ES-I3 (cell line): Measurements from ENCODE around the gene RHO.
"Not testable (repeated sequence)": the region's sequence is repeated elsewhere in the genome, so short reads cannot be mapped to it uniquely, and the experiment has no call there.

ENCODE experiments used
- H3K36me3 ChIP-seq: 2 replicates; pipeline ENCODE4 v1.6.1; 2013; ENCODE audit warnings: mild to moderate bottlenecking, low read length, control low read depth, moderate library complexity; ENCODE audit not compliant: insufficient read depth
- H3K4me1 ChIP-seq: 2 replicates; pipeline ENCODE4 v1.6.1; 2013; ENCODE audit warnings: mild to moderate bottlenecking, control low read depth, low read length; ENCODE audit not compliant: insufficient read depth
- H3K9ac ChIP-seq: 2 replicates; pipeline ENCODE4 v1.6.1; 2013; ENCODE audit warnings: low read depth, mild to moderate bottlenecking, low read length, moderate library complexity
- H3K9me3 ChIP-seq: 2 replicates; pipeline ENCODE4 v1.6.1; 2013; ENCODE audit warnings: mild to moderate bottlenecking, low read length, moderate library complexity; ENCODE audit not compliant: control insufficient read depth, insufficient read depth

RHO gene

GRCh38 chr3:129528589-129529100 lies at the start of gene RHO:
Gene RHO (plus strand): TSS chr3:129528639. CDS start chr3:129528734, 95 bp downstream.
- peaks cover 22% of the 10 kb centered on the region for H3K4me1 ChIP-seq
- no peak within 1 kb of the TSS for H3K9ac ChIP-seq
- no peaks in the 10 kb centered on the region for H3K9me3 ChIP-seq
- H3K36me3 ChIP-seq = no peaks in the 10 kb centered on the region

- H3K36me3 ChIP-seq, H3K9ac ChIP-seq, H3K9me3 ChIP-seq: not testable (repeated sequence)
- peaks cover 16% of the 10 kb centered on the region; the same call in 1 of the 2 replicates for H3K4me1 ChIP-seq
Measured at GRCh38 chr3:129481225-129481765, 47.1 kb upstream of the RHO start.

GRCh38 chr3:129481766-129482332 lies 46.6 kb upstream of the RHO start:
- no peaks in the 10 kb centered on the region for H3K9me3 ChIP-seq
- H3K4me1 ChIP-seq = peaks cover 22% of the 10 kb centered on the region; the same call in 1 of the 2 replicates
- no peak overlapping the region for H3K9ac ChIP-seq
- no peaks in the 10 kb centered on the region for H3K36me3 ChIP-seq

DNA sequence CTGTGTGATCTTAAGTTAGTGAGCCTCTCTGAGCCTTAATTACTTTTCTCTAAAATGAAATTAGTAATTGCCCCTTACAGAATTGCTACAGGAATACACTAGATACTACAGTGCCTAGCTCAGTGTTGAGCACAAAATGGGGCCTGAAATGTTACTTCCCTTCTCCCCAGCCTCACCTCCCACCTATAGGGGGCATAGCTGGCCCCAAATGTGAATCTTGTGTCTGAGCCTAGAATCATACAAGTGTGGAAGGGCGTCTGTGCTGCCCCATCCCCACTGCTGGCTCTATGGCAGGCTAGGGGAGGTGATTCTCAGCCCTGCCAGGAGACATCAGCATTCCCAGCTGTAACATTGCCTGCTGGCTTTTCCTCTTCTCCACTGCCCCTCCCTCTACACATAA lies 45.7 kb upstream of the RHO start:
- Histone ChIP-seq H3K9ac (no peak overlapping the region), H3K9me3 (no peaks in the 10 kb centered on the region), H3K4me1 (peaks cover 31% of the 10 kb centered on the region), H3K36me3 (no peaks in the 10 kb centered on the region)

DNA sequence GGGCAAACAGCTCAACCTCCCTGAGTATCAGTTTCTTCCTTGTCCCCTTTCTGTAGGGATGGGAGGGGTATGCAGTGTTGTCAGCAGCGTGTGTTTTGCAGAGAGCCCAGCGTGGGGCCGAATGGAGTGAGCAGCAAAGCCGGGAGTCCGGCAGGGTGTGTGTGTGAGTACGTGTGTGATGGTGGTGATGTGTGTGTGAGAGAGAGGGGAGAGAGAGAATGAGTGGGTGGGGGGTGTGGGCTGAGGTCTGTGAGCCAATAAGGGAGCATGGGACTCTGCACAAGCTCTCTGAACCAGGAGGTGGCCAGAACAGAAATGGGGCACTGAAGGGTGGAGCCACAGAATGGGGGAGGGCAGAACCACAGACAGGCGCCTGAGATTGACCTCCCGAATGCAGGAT lies 44.6 kb upstream of the RHO start:
- Histone ChIP-seq H3K36me3 (no peaks in the 10 kb centered on the region), H3K4me1 (peaks cover 31% of the 10 kb centered on the region), H3K9me3 (no peaks in the 10 kb centered on the region), H3K9ac (no peak overlapping the region)

- H3K9ac ChIP-seq, H3K9me3 ChIP-seq, H3K36me3 ChIP-seq: not testable (repeated sequence)
- peaks cover 31% of the 10 kb centered on the region for H3K4me1 ChIP-seq
Measured at GRCh38 chr3:129485146-129485545, 43.3 kb upstream of the RHO start.

- Histone ChIP-seq H3K9ac (no peak overlapping the region), H3K36me3 (no peaks in the 10 kb centered on the region), H3K4me1 (peaks cover 37% of the 10 kb centered on the region), H3K9me3 (no peaks in the 10 kb centered on the region)
Measured at GRCh38 chr3:129485721-129486663, 42.4 kb upstream of the RHO start.

GRCh38 chr3:129486664-129487035 lies 41.8 kb upstream of the RHO start:
- H3K9me3 ChIP-seq = no peaks in the 10 kb centered on the region
- H3K9ac ChIP-seq = no peak overlapping the region
- H3K4me1 ChIP-seq = peaks cover 37% of the 10 kb centered on the region
- H3K36me3 ChIP-seq = no peaks in the 10 kb centered on the region

- peaks cover 32% of the 10 kb centered on the region for H3K4me1 ChIP-seq
- H3K36me3 ChIP-seq = no peaks in the 10 kb centered on the region
- no peak overlapping the region for H3K9ac ChIP-seq
- no peaks in the 10 kb centered on the region for H3K9me3 ChIP-seq
Measured at GRCh38 chr3:129487183-129487867, 41.1 kb upstream of the RHO start.

DNA sequence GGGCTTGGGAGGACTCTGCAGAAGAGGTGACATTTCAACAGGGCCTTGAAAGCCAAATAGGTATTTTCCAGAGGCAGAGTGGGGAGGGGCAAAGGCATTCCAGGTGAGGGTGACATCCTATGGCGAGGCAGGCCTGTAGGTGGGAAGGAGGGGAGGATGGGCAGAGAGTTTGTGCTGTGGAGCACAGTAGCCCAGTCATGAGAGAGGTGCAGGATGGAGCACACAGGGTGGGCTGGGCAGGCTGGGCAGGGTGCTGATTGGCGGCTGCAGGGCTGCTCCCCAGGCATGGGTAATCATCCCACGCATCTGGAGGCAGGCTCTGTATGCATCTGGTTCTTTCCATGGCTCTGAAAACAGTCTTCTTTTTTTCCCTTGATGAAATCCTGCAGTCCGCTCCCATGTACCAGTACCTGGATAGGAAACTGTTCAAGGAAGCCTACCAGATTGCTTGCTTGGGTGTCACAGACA lies 40.5 kb upstream of the RHO start:
- not testable (repeated sequence) for H3K9me3 ChIP-seq, H3K9ac ChIP-seq, H3K36me3 ChIP-seq
- H3K4me1 ChIP-seq = peaks cover 26% of the 10 kb centered on the region

DNA sequence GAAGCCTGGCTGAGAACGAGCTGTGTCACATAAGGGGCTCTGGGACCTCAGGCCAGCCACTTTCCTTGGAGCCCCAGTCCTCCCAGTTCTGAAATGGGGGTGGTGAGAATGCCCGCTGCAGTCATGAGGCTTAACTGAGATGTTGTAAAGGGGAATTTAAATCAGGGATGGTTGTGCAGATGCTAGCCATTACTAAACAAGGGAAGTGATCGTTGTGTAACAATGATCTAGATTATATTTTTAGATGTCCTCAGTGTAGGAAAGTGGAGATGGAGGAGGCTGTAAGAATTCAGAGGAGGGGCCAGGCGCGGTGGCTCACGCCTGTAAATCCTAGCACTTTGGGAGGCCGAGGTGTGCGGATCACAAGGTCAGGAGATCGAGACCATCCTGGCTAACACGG lies 39.2 kb upstream of the RHO start:
- not testable (repeated sequence) for H3K36me3 ChIP-seq, H3K9ac ChIP-seq, H3K9me3 ChIP-seq
- peaks cover 27% of the 10 kb centered on the region for H3K4me1 ChIP-seq

- Histone ChIP-seq H3K4me1 (peaks cover 32% of the 10 kb centered on the region), H3K36me3 (no peaks in the 10 kb centered on the region), H3K9ac (no peak overlapping the region), H3K9me3 (no peaks in the 10 kb centered on the region)
Measured at GRCh38 chr3:129490273-129490675, 38.2 kb upstream of the RHO start.

DNA sequence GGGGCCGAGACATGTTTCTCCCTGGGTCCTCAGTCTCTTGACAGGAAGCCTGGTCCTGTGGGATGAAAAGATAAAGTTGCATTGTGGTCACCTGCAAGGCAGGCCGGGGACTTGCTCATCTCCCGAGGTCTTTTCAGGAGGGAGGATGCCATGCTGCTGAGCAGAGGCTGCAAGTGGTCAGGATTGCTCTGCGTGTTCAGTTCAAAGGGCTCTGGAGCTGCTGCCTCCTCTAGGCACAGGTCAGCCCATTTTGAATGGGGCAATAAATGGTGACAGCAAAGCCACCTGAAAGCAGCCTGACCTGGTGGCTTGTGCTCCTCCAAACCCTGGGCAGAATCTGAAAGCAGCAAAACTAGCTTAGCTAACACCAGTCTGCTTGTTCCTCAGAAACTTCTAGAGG lies 37.4 kb upstream of the RHO start:
- not testable (repeated sequence) for H3K9ac ChIP-seq, H3K9me3 ChIP-seq, H3K36me3 ChIP-seq
- H3K4me1 ChIP-seq = peaks cover 34% of the 10 kb centered on the region

DNA sequence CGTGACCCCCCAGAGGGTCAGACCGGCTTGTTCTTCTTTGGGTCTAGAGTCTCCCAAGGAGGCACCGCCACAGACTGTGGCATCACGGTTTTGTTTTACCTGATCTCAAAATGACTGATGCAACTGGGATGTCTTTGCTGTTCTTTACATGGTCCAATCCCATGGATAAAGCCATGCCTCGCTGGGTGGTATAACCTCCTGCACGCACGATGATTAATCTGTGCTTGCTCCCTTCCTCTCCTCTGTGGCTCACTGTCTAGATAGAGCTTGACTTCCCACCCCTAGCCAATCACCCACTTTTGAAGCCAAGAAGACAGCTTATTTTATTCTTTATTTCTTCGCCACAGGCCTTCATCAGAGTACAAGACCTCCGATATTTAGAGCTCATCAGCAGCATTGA lies 36.6 kb upstream of the RHO start:
- no peaks in the 10 kb centered on the region for H3K9me3 ChIP-seq
- H3K36me3 ChIP-seq = no peaks in the 10 kb centered on the region
- peaks cover 28% of the 10 kb centered on the region for H3K4me1 ChIP-seq
- H3K9ac ChIP-seq = no peak overlapping the region
